WTC11 (cell line): ENCODE measurements around the gene MLF2.

ENCODE experiments used
- CREB1 ChIP-seq: sonication (generic); formaldehyde crosslinking; IDR thresholded peaks from 2 replicates; pipeline ENCODE4 v1.8.0; 2023; ENCODE audit warnings: mild to moderate bottlenecking, missing genetic modification reagents
- ETV6 ChIP-seq: sonication (generic); formaldehyde crosslinking; IDR thresholded peaks from 2 replicates; pipeline ENCODE4 v1.8.1; 2022; ENCODE audit warnings: mild to moderate bottlenecking, missing genetic modification reagents
- FOXJ3 ChIP-seq: sonication (generic); formaldehyde crosslinking; IDR thresholded peaks from 2 replicates; pipeline ENCODE4 v1.9.0; 2021; ENCODE audit warnings: missing genetic modification reagents, mild to moderate bottlenecking, borderline replicate concordance
- NR2C2 ChIP-seq: sonication (generic); formaldehyde crosslinking; IDR thresholded peaks from 2 replicates; pipeline ENCODE4 v1.8.0; 2022; ENCODE audit warnings: mild to moderate bottlenecking, missing genetic modification reagents
- TEAD4 ChIP-seq: sonication (generic); formaldehyde crosslinking; IDR thresholded peaks from 2 replicates; pipeline ENCODE4 v1.8.0; 2022; ENCODE audit warnings: mild to moderate bottlenecking, missing genetic modification reagents
- ZNF138 ChIP-seq: sonication (generic); formaldehyde crosslinking; conservative IDR thresholded peaks from 2 replicates; pipeline ENCODE4 v1.8.1; 2022; ENCODE audit warnings: mild to moderate bottlenecking, moderate library complexity, missing genetic modification reagents
- TF ChIP-seq, protein P1 (sequence below): fragments of 200-600 bp; IDR thresholded peaks from 2 replicates; pipeline ENCODE4 v1.8.0; 2022; ENCODE audit warnings: antibody characterized with exemption
- TF ChIP-seq, protein P2 (sequence below): sonication (generic); formaldehyde crosslinking; IDR thresholded peaks from 2 replicates; pipeline ENCODE4 v1.8.0; 2022; ENCODE audit warnings: mild to moderate bottlenecking, missing genetic modification reagents
- TF ChIP-seq, protein P3 (sequence below): sonication (generic); formaldehyde crosslinking; conservative IDR thresholded peaks from 2 replicates; pipeline ENCODE4 v1.8.1; 2023; ENCODE audit warnings: mild to moderate bottlenecking, low read depth, missing genetic modification reagents, moderate library complexity
- TF ChIP-seq, protein P4 (sequence below): sonication (generic); formaldehyde crosslinking; IDR thresholded peaks from 2 replicates; pipeline ENCODE4 v1.8.1; 2022; ENCODE audit warnings: mild to moderate bottlenecking, missing genetic modification reagents, moderate library complexity, borderline replicate concordance
- TF ChIP-seq, protein P5 (sequence below): sonication (generic); formaldehyde crosslinking; IDR thresholded peaks from 2 replicates; pipeline ENCODE4 v1.8.1; 2022; ENCODE audit warnings: low read depth, missing genetic modification reagents, borderline replicate concordance

DNA sequence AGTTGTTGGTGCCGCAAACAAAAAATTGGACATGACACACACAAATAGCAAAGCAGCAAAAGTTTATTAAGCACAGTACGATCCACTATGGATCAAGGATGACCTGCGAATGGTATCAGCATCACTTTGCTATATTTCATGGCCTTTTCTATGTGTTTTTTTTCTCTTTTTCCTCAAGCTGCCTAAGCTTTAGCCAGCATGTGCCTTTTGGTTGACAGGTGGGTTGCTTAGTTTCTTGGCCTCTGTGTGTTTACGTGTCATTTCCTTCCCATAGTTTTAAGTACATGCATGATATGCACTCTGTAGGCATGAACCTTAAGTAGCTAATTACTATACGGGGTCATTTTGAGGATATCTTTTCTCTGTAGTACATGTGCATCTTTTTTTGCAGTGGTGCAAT is 46.2 kb upstream of the MLF2 start:
- no peak for TF ChIP-seq FOXJ3 (CRISPR knock-in tag)
- no peak for TF ChIP-seq TEAD4
- TF ChIP-seq, protein P1, sequence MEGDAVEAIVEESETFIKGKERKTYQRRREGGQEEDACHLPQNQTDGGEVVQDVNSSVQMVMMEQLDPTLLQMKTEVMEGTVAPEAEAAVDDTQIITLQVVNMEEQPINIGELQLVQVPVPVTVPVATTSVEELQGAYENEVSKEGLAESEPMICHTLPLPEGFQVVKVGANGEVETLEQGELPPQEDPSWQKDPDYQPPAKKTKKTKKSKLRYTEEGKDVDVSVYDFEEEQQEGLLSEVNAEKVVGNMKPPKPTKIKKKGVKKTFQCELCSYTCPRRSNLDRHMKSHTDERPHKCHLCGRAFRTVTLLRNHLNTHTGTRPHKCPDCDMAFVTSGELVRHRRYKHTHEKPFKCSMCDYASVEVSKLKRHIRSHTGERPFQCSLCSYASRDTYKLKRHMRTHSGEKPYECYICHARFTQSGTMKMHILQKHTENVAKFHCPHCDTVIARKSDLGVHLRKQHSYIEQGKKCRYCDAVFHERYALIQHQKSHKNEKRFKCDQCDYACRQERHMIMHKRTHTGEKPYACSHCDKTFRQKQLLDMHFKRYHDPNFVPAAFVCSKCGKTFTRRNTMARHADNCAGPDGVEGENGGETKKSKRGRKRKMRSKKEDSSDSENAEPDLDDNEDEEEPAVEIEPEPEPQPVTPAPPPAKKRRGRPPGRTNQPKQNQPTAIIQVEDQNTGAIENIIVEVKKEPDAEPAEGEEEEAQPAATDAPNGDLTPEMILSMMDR: no peak
- TF ChIP-seq, protein P2, sequence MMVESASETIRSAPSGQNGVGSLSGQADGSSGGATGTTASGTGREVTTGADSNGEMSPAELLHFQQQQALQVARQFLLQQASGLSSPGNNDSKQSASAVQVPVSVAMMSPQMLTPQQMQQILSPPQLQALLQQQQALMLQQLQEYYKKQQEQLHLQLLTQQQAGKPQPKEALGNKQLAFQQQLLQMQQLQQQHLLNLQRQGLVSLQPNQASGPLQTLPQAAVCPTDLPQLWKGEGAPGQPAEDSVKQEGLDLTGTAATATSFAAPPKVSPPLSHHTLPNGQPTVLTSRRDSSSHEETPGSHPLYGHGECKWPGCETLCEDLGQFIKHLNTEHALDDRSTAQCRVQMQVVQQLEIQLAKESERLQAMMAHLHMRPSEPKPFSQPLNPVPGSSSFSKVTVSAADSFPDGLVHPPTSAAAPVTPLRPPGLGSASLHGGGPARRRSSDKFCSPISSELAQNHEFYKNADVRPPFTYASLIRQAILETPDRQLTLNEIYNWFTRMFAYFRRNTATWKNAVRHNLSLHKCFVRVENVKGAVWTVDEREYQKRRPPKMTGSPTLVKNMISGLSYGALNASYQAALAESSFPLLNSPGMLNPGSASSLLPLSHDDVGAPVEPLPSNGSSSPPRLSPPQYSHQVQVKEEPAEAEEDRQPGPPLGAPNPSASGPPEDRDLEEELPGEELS: no peak
- TF ChIP-seq, protein P3, sequence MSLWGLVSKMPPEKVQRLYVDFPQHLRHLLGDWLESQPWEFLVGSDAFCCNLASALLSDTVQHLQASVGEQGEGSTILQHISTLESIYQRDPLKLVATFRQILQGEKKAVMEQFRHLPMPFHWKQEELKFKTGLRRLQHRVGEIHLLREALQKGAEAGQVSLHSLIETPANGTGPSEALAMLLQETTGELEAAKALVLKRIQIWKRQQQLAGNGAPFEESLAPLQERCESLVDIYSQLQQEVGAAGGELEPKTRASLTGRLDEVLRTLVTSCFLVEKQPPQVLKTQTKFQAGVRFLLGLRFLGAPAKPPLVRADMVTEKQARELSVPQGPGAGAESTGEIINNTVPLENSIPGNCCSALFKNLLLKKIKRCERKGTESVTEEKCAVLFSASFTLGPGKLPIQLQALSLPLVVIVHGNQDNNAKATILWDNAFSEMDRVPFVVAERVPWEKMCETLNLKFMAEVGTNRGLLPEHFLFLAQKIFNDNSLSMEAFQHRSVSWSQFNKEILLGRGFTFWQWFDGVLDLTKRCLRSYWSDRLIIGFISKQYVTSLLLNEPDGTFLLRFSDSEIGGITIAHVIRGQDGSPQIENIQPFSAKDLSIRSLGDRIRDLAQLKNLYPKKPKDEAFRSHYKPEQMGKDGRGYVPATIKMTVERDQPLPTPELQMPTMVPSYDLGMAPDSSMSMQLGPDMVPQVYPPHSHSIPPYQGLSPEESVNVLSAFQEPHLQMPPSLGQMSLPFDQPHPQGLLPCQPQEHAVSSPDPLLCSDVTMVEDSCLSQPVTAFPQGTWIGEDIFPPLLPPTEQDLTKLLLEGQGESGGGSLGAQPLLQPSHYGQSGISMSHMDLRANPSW: no peak
- TF ChIP-seq ETV6: no peak
- TF ChIP-seq, protein P4, sequence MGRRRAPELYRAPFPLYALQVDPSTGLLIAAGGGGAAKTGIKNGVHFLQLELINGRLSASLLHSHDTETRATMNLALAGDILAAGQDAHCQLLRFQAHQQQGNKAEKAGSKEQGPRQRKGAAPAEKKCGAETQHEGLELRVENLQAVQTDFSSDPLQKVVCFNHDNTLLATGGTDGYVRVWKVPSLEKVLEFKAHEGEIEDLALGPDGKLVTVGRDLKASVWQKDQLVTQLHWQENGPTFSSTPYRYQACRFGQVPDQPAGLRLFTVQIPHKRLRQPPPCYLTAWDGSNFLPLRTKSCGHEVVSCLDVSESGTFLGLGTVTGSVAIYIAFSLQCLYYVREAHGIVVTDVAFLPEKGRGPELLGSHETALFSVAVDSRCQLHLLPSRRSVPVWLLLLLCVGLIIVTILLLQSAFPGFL: no peak
- TF ChIP-seq, protein P5, sequence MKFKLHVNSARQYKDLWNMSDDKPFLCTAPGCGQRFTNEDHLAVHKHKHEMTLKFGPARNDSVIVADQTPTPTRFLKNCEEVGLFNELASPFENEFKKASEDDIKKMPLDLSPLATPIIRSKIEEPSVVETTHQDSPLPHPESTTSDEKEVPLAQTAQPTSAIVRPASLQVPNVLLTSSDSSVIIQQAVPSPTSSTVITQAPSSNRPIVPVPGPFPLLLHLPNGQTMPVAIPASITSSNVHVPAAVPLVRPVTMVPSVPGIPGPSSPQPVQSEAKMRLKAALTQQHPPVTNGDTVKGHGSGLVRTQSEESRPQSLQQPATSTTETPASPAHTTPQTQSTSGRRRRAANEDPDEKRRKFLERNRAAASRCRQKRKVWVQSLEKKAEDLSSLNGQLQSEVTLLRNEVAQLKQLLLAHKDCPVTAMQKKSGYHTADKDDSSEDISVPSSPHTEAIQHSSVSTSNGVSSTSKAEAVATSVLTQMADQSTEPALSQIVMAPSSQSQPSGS (CRISPR knock-in tag): no peak
- no peak for TF ChIP-seq NR2C2 (CRISPR knock-in tag)
- no peak for TF ChIP-seq ZNF138 (CRISPR knock-in tag)
- no peak for TF ChIP-seq CREB1 (CRISPR knock-in tag)
